AG08396 (cell line): ENCODE measurements around the gene ATAD3C.
"Not testable (repeated sequence)": the region's sequence is repeated elsewhere in the genome, so short reads cannot be mapped to it uniquely, and the experiment has no call there.

Experiments used
- DNase-seq: peaks from one replicate; pipeline ENCODE4 v3.0.0; 2012; ENCODE audit warnings: low spot score, mixed read lengths

The ATAD3C gene

DNA sequence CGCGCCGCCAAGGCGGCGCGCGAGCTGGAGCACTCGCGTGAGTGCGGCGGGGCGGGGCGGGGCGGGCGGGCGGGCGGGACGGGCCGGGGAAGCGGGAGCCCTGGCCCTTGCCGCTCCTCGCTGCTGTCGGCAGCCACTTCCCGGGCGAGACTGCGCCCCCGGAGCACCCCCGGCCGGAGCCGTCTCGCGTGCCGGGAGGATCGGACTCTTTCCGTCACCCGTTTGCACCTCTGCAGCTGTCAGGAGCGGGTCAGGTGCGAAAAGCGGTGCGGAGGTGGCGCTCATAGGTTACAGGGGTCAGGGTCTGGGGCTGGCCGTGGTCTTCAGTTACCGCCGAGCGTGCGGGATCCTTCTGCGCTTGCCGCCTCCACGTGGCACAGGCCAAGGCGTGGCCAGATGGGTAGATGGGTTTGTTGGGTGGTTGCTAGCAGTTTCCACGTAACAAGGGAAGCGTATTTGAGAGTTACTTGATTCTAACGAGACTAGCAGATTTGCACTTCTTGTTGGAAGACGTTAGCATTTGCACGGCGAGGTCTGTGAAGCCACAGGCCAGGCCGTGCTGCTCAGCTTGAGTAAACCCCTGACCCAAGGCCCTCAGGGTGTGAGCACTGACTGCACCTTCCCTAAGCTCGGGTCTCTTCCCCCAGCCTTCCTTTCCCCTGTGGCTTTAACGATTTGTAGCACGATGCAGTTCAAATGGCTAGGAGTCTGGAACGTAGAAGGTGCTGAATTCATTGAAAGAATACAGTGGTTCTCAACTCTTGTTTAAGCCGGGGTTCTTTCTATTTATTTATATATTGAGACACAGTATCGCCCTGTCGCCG is 22.8 kb downstream of the ATAD3C start:
- peak; percentile 48 for DNase-seq

DNA sequence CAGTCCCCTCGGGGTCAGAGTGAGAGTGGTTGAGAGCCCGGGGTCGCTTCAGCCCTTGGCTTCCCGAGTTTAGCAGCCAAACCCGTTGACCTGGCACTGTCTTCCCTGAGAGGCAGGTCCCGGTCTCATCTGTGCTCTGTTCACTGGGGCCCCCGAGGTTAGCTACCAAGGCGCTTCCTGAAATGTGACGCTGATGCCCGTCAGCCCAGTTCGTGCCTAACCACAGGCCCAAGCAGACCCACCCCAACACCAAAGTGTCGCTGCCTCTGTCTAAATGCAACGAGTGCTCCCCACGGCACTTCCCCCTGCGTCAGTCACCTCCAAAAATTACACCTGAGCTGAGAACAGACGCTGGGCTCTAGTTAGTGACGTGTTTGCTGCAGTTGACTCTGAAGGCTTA is 26.5 kb downstream of the ATAD3C start:
- DNase-seq = not testable (repeated sequence)

GRCh38 chr1:1477206-1477605 is 27.7 kb downstream of the ATAD3C start:
- DNase-seq = no peak

- no peak for DNase-seq
Observed at GRCh38 chr1:1479547-1480487, 30.3 kb downstream of the ATAD3C start.

GRCh38 chr1:1480488-1480867 is 31.0 kb downstream of the ATAD3C start:
- not testable (repeated sequence) for DNase-seq

DNA sequence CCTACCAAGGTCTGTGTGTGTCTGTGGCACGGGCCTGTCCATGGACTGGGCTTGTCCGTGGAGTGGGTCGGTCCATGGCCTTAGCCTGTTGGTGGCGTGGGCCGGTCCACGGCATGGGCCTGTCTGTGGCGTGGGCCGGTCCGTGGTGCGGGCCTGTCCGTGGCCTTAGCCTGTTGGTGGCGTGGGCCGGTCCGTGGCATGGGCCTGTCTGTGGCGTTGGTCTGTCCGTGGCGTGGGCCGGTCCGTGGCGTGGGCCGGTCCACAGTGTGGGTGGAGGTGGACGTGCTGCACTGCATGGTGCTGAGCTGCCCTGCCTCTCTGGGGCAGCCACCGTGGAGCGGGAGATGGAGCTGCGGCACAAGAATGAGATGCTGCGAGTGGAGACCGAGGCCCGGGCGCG is 32.3 kb downstream of the ATAD3C start:
- not testable (repeated sequence) for DNase-seq

GRCh38 chr1:1482856-1483255 is 33.4 kb downstream of the ATAD3C start:
- DNase-seq = no peak

DNA sequence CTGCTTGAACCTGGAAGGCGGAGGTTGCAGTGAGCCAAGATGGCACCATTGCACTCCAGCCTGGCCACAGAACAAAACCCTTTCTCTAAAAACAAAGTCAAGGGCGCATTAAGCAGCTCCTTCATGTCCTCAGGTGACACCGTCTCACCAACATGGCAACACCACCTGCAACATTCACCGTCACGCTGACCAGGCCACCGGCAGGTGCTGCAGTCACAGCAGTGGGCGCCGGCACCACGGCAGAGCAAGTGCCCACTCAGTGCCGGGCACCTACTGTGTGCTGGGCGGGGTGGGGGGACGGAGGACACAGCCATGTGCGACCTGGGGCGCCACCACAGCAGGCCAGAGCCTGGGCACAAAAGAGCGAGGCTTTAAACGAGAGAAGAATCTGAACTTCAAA is 34.2 kb downstream of the ATAD3C start:
- DNase-seq = no peak

GRCh38 chr1:1484976-1485750 is 35.7 kb downstream of the ATAD3C start:
- not testable (repeated sequence) for DNase-seq

GRCh38 chr1:1485755-1486317 is 36.3 kb downstream of the ATAD3C start:
- not testable (repeated sequence) for DNase-seq

GRCh38 chr1:1487701-1488100 is 38.2 kb downstream of the ATAD3C start:
- DNase-seq = no peak

DNA sequence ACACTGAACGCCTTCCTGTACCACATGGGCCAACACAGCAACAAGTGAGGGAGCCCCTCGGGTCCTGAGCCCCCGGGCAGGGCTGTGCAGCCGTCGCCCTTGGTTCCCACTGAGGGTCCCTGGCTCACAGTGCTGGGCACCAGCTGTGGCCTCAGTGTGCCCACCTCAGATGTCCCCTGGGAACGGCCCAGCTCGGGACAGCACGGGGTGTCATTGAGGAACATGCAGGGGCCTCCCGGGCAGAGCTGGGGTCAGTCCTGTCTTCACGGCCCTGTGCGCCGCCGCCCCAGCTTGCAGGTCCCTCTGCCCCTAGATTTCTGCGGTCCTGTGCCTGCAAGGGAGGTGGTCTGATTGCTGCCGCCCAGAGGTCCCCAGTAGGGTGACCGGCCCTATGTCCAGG is 39.7 kb downstream of the ATAD3C start:
- DNase-seq = no peak

- DNase-seq = no peak
Observed at GRCh38 chr1:1489861-1490260, 40.4 kb downstream of the ATAD3C start.

GRCh38 chr1:1490633-1491230 is 41.2 kb downstream of the ATAD3C start:
- no peak for DNase-seq

DNA sequence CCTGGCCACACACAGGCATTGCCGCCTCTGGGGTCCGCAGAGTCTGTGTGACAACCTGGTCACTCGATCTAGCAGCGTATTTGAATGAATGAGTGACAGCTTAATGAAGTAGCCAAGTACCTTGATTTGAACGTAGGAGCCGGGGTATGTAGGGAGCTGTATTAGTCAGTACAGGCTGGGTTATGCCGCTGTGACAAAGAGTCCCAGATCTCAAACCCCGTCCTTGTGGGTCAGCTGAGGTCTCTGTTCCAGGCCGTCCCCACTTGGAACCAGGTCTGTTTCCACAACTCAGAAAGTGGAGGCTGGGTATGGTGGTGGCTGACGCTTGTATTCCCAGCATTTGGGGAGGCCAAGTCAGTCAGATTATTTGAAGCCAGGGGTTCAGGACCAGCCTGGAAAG is 42.1 kb downstream of the ATAD3C start:
- DNase-seq = no peak

DNA sequence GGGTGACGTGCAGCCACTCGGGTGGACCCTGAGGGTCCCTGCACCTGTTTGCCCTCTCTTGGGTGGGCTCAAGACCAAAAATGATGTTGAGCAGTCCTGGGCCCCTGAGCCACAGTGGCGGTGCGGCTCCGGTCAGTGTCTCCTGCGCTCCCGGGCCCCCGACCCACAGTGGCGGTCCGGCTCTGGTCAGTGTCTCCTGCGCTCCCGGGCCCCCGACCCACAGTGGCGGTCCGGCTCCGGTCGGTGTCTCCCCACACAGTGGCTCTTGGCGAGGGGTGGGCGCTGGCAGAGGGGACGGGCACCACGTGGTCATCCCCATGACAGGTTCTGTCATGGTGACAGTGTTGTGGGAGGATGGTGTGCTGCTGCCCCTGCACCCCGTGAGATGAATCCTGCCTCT is 44.8 kb downstream of the ATAD3C start:
- not testable (repeated sequence) for DNase-seq

DNA sequence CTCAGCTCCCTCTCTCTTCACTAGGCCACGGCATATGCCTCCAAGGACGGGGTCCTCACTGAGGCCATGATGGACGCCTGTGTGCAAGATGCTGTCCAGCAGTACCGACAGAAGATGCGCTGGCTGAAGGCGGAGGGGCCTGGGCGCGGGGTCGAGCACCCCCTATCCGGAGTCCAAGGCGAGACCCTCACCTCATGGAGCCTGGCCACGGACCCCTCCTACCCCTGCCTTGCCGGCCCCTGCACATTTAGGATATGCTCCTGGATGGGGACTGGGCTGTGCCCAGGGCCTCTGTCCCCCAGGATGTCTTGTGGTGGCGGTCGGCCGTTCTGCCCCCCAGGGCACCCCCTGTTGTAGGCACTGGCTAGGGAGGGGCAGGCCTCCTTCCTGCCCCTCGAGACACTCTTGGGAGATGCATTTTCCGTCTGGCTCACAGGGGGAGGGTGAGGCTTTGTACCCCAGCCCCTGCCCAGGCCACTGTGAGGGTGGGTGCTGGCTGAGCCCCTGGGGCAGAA is 46.0 kb downstream of the ATAD3C start:
- not testable (repeated sequence) for DNase-seq

- not testable (repeated sequence) for DNase-seq
Observed at GRCh38 chr1:1504777-1505365, 55.4 kb downstream of the ATAD3C start.

DNA sequence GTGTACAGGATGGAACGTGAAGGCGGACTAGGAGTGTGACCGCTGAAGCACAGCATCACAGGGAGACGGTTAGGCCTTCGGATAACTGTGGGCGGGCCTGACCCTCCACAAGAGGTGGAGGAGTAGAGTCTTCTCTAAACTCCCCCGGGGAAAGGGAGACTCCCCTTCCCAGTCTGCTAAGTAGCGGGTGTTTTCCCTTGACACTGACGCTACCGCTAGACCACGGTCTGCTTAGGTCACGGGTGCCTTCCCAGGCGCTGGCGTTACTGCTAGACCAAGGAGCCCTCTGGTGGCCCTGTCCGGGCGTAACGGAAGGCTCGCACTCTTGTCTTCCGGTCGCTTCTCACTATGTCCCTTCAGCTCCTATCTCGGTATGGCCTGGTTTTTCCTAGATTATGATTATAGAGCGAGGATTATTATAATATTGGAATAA is 55.9 kb downstream of the ATAD3C start:
- DNase-seq = not testable (repeated sequence)

- not testable (repeated sequence) for DNase-seq
Observed at GRCh38 chr1:1505801-1506200, 56.3 kb downstream of the ATAD3C start.

- no peak for DNase-seq
Observed at GRCh38 chr1:1507305-1507704, 57.8 kb downstream of the ATAD3C start.
